Thyroid gland (tissue), 4 donors: ENCODE results near the gene TMEM131.

Source experiments
- CTCF ChIP-seq, 6 experiments: fragments of 200-600 bp in 3 of 6; fragments of 450-650 bp in 3 of 6; sonication (generic) in 3 of 6; IDR thresholded peaks; one replicate each; pipeline ENCODE4 v1.5.1; 2016 to 2019; ENCODE audit warnings: antibody characterized with exemption in 6 of 6, mild to moderate bottlenecking in 2 of 6, inconsistent platforms in 1 of 6, moderate library complexity in 1 of 6
- POLR2A ChIP-seq, 2 donors: fragments of 450-650 bp; IDR thresholded peaks; one replicate each; pipeline ENCODE4 v1.6.1; 2017; ENCODE audit warnings: antibody characterized with exemption in 2 of 2, mild to moderate bottlenecking in 2 of 2, moderate library complexity in 1 of 2

DNA sequence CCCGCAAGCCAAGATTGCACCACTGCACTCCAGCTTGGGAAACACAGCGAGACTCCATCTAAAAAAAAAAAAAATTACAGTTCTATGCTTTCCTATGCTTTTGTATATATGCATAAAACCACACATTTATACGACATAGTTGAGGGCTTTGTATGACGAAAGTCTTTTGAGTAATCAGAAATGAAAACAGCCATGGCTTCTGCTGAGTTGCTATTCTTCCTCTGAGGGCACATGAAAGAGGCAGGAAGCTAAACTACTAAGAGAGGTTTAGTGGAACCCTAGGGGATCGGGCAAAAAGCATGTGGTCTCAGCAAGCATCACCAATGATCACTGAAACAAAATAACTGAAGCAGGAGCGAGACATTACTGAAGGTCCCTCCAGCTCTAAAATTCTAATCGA lies 182.8 kb downstream of the TMEM131 start:
- TF ChIP-seq CTCF (IDR thresholded peaks at IDR 0.05) (no peak), POLR2A (IDR thresholded peaks at IDR 0.05) (no peak)
